Keratinocyte (primary cell): ENCODE data around the gene BTBD6.

ENCODE experiments used
- EZH2 ChIP-seq: IDR thresholded peaks from one replicate; pipeline ENCODE4 v1.6.1; 2012; ENCODE audit warnings: inconsistent platforms, mild to moderate bottlenecking, low read length, moderate library complexity
- TF ChIP-seq, protein P1 (sequence below), 3 experiments: IDR thresholded peaks in 1 of 3; conservative IDR thresholded peaks in 1 of 3; optimal IDR thresholded peaks in 1 of 3; 2 replicates in 2 of 3; 3 replicates in 1 of 3; pipeline versions ENCODE3 to v1.5.1; 2011; ENCODE audit warnings: low read length in 3 of 3, mild to moderate bottlenecking in 3 of 3, moderate library complexity in 2 of 3, control low read depth in 1 of 3, inconsistent platforms in 1 of 3; ENCODE audit not compliant: insufficient read depth in 2 of 3; ENCODE audit errors: extremely low read depth in 1 of 3

DNA sequence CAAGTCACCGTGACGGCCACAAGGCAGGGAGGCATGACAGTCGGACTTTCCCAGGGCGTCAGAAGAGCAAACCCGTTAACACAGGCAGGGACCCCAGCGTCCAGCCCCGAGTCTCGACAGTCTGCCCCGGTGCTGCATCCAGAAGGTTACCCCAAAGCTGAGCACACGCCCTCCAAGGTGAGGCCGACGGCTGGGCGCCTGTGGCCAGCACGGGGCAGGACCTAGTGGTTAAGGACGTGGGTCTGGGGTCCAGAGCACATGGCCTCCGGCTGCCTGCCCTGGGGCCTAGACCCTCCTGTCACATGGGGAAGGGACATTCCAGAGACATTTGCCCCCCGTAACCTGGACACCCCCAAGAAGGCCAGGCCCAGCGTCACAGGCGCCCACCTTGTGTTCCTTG lies 29.7 kb upstream of the BTBD6 start:
- TF ChIP-seq, protein P1, sequence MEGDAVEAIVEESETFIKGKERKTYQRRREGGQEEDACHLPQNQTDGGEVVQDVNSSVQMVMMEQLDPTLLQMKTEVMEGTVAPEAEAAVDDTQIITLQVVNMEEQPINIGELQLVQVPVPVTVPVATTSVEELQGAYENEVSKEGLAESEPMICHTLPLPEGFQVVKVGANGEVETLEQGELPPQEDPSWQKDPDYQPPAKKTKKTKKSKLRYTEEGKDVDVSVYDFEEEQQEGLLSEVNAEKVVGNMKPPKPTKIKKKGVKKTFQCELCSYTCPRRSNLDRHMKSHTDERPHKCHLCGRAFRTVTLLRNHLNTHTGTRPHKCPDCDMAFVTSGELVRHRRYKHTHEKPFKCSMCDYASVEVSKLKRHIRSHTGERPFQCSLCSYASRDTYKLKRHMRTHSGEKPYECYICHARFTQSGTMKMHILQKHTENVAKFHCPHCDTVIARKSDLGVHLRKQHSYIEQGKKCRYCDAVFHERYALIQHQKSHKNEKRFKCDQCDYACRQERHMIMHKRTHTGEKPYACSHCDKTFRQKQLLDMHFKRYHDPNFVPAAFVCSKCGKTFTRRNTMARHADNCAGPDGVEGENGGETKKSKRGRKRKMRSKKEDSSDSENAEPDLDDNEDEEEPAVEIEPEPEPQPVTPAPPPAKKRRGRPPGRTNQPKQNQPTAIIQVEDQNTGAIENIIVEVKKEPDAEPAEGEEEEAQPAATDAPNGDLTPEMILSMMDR (optimal IDR thresholded peaks at IDR 0.05 in 1 of 3, IDR thresholded peaks at IDR 0.05 in 1 of 3, conservative IDR thresholded peaks at IDR 0.05 in 1 of 3; ENCODE audit: extremely low read depth in 1 of 3, insufficient read depth in 2 of 3, low read length in 3 of 3) = no peak
- TF ChIP-seq EZH2 = no peak
